ENCODE measurements around the gene INTS11.
A peak's percentile ranks its signal among the peaks of the same experiment; 100 is the strongest.

INTS11 gene

GRCh38 chr1:1285102-1285571, 39.3 kb downstream of the INTS11 start:
- no peak for DNase-seq (ENCODE audit: low spot score)

- no peak for DNase-seq (ENCODE audit: low spot score)
Measured at GRCh38 chr1:1284221-1285101, 40.0 kb downstream of the INTS11 start.

- peak; percentile 81 for DNase-seq (ENCODE audit: low spot score)
Measured at GRCh38 chr1:1283821-1284220, 40.6 kb downstream of the INTS11 start.

GRCh38 chr1:1282998-1283397, 41.5 kb downstream of the INTS11 start:
- DNase-seq (ENCODE audit: low spot score): no peak

GRCh38 chr1:1281533-1282321, 42.7 kb downstream of the INTS11 start:
- no peak for DNase-seq (ENCODE audit: low spot score)

- DNase-seq (ENCODE audit: low spot score): no peak
Measured at GRCh38 chr1:1280782-1281481, 43.5 kb downstream of the INTS11 start.

GRCh38 chr1:1279028-1279427, 45.4 kb downstream of the INTS11 start:
- no peak for DNase-seq (ENCODE audit: low spot score)

- no peak for DNase-seq (ENCODE audit: low spot score)
Measured at GRCh38 chr1:1278620-1279019, 45.8 kb downstream of the INTS11 start.

- DNase-seq (ENCODE audit: low spot score): no peak
Measured at GRCh38 chr1:1275836-1276235, 48.6 kb downstream of the INTS11 start.

- DNase-seq (ENCODE audit: low spot score): no peak
Measured at GRCh38 chr1:1274931-1275431, 49.5 kb downstream of the INTS11 start.

GRCh38 chr1:1274299-1274930, 50.0 kb downstream of the INTS11 start:
- peak; percentile 61 for DNase-seq (ENCODE audit: low spot score)

- peak; percentile 100 for DNase-seq (ENCODE audit: low spot score)
Measured at GRCh38 chr1:1273512-1274298, 50.8 kb downstream of the INTS11 start, which contains the start of gene UBE2J2. UBE2J2 (minus strand) TSS chr1:1273854; CDS start chr1:1267992, 5,862 bp downstream.

- no peak for DNase-seq (ENCODE audit: low spot score)
Measured at GRCh38 chr1:1273209-1273511, 51.3 kb downstream of the INTS11 start.

- DNase-seq (ENCODE audit: low spot score): no peak
Measured at GRCh38 chr1:1272341-1273208, 51.9 kb downstream of the INTS11 start.

GRCh38 chr1:1270813-1271212, 53.6 kb downstream of the INTS11 start:
- no peak for DNase-seq (ENCODE audit: low spot score)

- DNase-seq (ENCODE audit: low spot score): no peak
Measured at GRCh38 chr1:1268284-1268682, 56.2 kb downstream of the INTS11 start.

GRCh38 chr1:1267488-1268283, 56.8 kb downstream of the INTS11 start:
- no peak for DNase-seq (ENCODE audit: low spot score)

GRCh38 chr1:1264868-1265272, 59.6 kb downstream of the INTS11 start:
- DNase-seq (ENCODE audit: low spot score): peak; percentile 75

GRCh38 chr1:1264026-1264425, 60.4 kb downstream of the INTS11 start:
- DNase-seq (ENCODE audit: low spot score): no peak

Data from iPS-NIHi11 (cell line).